ENCODE data around the gene CAND2. TPM values are rescaled to one million over a fixed set of nuclear protein-coding genes. Genes with fewer than 3 reads are reported as not detected.
A peak's percentile ranks its signal among the peaks of the same experiment; 100 is the strongest.
"Not testable (repeated sequence)": the region's sequence is repeated elsewhere in the genome, so short reads cannot be mapped to it uniquely, and the experiment has no call there.

CAND2 gene
- total RNA-seq, 5 donors from 2014 or later (not counting 1 experiment from before 2014, with no cell fraction given): 2.1 to 5.9 (median 3.2) TPM

DNA sequence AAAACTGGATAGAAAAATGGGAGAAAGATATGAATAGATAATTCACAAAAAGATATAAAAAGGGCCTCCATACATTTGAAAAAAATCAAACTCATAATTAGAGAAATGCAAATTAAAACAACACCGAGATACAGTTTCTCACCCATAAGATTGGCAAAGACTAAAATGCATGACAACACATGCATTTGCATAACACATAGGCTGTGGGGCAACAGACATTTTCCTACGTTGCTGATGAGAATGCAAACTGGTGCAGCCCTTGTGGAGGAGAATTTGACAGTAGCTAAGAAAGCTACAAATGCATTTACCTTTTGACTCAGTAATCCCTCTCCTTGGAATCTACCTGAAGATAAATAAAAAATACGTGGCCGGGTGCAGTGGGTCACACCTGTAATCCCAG lies 11.4 kb upstream of the CAND2 start:
- ATAC-seq (replicated peaks in 1 of 4): no peak
- DNase-seq: no peak
- no peak overlapping the region for H3K4me3 Mint-ChIP-seq
- Histone ChIP-seq H3K9me3 (no peaks in the 10 kb centered on the region), H3K4me1 (ENCODE audit: control insufficient read depth in 1 of 2, extremely low read depth in 1 of 2, insufficient read depth in 2 of 2, low read length in 2 of 2) (peaks cover 0 to 3% of the 10 kb centered on the region in 2 experiments), H3K4me3 (ENCODE audit: control insufficient read depth in 1 of 2, extremely low read depth in 1 of 2, low read length in 1 of 2) (no peak overlapping the region), H3K27me3 (replicated peaks in 1 of 2; ENCODE audit: control insufficient read depth in 2 of 2, extremely low read depth in 1 of 2, insufficient read depth in 2 of 2, low read length in 1 of 2) (peaks cover 0 to 11% of the 10 kb centered on the region in 2 experiments), H3K36me3 (ENCODE audit: control insufficient read depth in 2 of 2, extremely low read depth in 1 of 2, insufficient read depth in 1 of 2, low read length in 1 of 2) (no peaks in the 10 kb centered on the region), H3K27ac (ENCODE audit: low read length) (no peak overlapping the region)
- CTCF ChIA-PET: no interaction called here
- WGBS (ENCODE audit: insufficient coverage): no CpG with 5 or more reads among the region's 4 CpGs
- peaks cover 20 to 30% of the 10 kb centered on the region in 2 donors for H3K27me3 Mint-ChIP-seq
- H3K36me3 Mint-ChIP-seq: no peaks in the 10 kb centered on the region
- peaks cover 0 to 2% (median 0%) of the 10 kb centered on the region in 3 donors for H3K4me1 Mint-ChIP-seq
- H3K27ac Mint-ChIP-seq: no peak overlapping the region
- H3K9me3 Mint-ChIP-seq: no peaks in the 10 kb centered on the region
- POLR2A ChIA-PET: no interaction called here

DNA sequence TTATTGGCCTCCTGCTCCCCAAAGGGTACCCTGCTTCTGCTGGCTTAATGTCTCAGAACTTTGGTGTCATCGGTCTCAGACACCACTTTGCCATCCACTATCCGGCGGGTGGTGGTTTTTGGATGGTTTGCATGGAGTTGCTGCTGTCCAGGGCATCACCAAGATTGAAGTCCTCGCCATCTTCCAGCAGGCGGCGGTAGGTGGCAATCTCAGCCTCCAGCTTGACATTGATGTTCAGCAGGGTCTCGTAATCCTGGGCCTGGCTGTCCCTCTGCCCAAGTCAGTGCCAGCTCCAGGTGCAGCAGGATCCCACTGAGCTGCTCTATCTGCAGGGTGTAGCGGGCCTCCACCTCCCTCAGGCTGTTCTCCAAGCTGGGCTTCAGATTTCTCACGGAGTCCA lies 9.1 kb upstream of the CAND2 start:
- CTCF ChIA-PET: interaction anchor here (0.7 to 2.1 kb wide), 7 partner anchors 9 to 105 kb away, joined by 3 to 19 read pairs (median 4); partner anchors contain the start of gene CAND2 (in 2 of the 2)
- H3K27me3 Mint-ChIP-seq: peaks cover 18 to 20% of the 10 kb centered on the region in 2 donors
- H3K4me3 ChIP-seq (ENCODE audit: control insufficient read depth in 1 of 2, extremely low read depth in 1 of 2, low read length in 1 of 2); H3K27ac ChIP-seq (ENCODE audit: low read length); H3K4me1 ChIP-seq (ENCODE audit: control insufficient read depth in 1 of 2, extremely low read depth in 1 of 2, insufficient read depth in 2 of 2, low read length in 2 of 2); POLR2A ChIA-PET; H3K4me1 Mint-ChIP-seq; H3K9me3 Mint-ChIP-seq; H3K27ac Mint-ChIP-seq; H3K27me3 ChIP-seq (replicated peaks in 1 of 2; ENCODE audit: control insufficient read depth in 2 of 2, extremely low read depth in 1 of 2, insufficient read depth in 2 of 2, low read length in 1 of 2); H3K9me3 ChIP-seq; H3K36me3 Mint-ChIP-seq; H3K36me3 ChIP-seq (ENCODE audit: control insufficient read depth in 2 of 2, extremely low read depth in 1 of 2, insufficient read depth in 1 of 2, low read length in 1 of 2); H3K4me3 Mint-ChIP-seq: not testable (repeated sequence)
- ATAC-seq (replicated peaks in 1 of 4): peak in 2 of 4 experiments; percentile 46 to 58
- WGBS (ENCODE audit: insufficient coverage): 71% methylated on average over 6 of the region's 9 CpGs
- peak in 28 of 35 experiments; percentile 10 to 77 (median 54) for DNase-seq

DNA sequence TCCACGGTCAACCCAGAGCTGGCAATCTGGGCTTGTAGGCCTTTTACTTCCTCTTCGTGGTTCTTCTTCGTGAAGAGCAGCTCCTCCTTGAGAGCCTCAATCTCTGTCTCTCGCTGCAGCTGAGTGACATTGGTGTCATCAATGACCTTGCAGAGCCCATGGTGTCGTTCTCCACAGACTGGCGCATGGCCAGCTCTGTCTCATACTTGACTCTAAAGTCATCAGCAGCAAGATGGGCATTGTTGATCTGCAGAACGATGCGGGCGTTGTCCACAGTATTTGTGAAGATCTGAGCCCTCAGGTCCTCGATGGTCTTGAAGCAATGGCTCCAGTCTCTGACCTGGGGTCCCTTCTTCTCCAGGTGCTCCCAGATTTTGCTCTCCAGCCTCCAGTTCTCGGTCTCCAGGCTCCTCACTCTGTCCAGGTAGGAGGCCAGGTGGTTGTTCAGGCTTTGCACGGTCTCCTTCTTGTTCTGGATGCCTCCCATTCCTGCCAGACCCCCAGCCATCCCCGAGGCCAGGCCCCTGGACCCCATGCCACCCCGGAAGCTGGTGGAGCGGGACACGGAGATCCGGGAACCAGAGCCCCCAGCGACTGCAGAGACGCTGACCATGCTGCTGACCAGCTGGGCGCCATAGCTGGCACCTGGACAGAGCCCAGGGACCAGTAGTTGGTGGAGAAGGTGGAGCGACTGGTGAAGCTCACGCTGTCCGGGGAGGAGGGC lies 8.4 kb upstream of the CAND2 start:
- WGBS (ENCODE audit: insufficient coverage): 72% methylated on average over 14 of the region's 23 CpGs
- CTCF ChIA-PET: interaction anchor here (0.5 to 2.1 kb wide), 8 partner anchors 8 to 197 kb away, joined by 3 to 19 read pairs (median 3); partner anchors contain the start of gene CAND2 (in 1 of the 2)
- not testable (repeated sequence) for H3K9me3 Mint-ChIP-seq

DNA sequence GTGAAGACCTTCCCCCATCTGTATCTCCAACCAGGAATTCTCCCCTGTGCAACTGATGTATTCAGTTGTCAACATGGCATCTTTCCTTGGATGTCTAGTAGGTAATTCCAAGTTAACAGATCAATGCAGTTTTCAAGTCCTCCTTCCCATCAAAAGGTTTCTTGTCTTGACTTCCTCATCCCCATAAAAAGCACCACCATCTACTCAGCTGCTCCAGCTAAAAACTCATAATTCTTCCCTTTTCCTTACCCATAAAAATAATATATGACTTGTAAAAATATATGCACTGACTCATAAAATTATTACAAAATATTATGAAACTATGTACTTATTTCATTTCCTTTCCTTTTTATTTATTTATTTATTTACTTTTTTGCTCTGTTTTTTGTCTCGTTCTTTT lies 5.0 kb upstream of the CAND2 start:
- WGBS (ENCODE audit: insufficient coverage): no CpG with 5 or more reads among the region's 1 CpG

More for the DNA sequence above, 8.4 kb upstream of the CAND2 start:
- H3K9me3 ChIP-seq; ATAC-seq (replicated peaks in 1 of 4); H3K36me3 Mint-ChIP-seq; DNase-seq; H3K4me3 Mint-ChIP-seq; H3K4me1 ChIP-seq (ENCODE audit: control insufficient read depth in 1 of 2, extremely low read depth in 1 of 2, insufficient read depth in 2 of 2, low read length in 2 of 2); H3K4me1 Mint-ChIP-seq; H3K27ac ChIP-seq (ENCODE audit: low read length); POLR2A ChIA-PET; H3K4me3 ChIP-seq (ENCODE audit: control insufficient read depth in 1 of 2, extremely low read depth in 1 of 2, low read length in 1 of 2); H3K27ac Mint-ChIP-seq; H3K36me3 ChIP-seq (ENCODE audit: control insufficient read depth in 2 of 2, extremely low read depth in 1 of 2, insufficient read depth in 1 of 2, low read length in 1 of 2): not testable (repeated sequence)
- peaks cover 13 to 22% of the 10 kb centered on the region in 2 donors for H3K27me3 Mint-ChIP-seq
- H3K27me3 ChIP-seq (replicated peaks in 1 of 2; ENCODE audit: control insufficient read depth in 2 of 2, extremely low read depth in 1 of 2, insufficient read depth in 2 of 2, low read length in 1 of 2): peaks cover 0 to 12% of the 10 kb centered on the region in 2 experiments

DNA sequence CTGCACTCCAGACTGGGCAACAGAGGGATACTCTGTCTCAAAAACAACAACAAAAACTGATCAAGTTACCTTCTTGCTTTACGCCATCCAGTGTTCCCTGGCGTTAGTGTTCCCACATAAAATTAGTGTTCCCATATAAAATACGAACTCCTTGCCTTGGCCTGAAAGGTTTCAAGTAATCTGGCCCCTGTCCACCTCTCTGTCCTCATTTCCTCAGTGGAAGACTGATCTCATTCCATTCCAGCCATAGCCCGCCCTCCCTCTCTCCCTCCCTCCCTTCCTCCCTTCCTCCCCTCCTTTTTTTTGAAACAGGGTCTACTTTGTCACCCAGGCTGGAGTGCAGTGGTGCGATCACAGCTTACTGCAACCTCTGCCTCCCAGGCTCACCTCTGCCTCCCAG lies 2.8 kb upstream of the CAND2 start:
- Histone ChIP-seq H3K36me3 (ENCODE audit: control insufficient read depth in 2 of 2, extremely low read depth in 1 of 2, insufficient read depth in 1 of 2, low read length in 1 of 2) (no peaks in the 10 kb centered on the region), H3K4me3 (ENCODE audit: control insufficient read depth in 1 of 2, extremely low read depth in 1 of 2, low read length in 1 of 2) (no peak overlapping the region), H3K9me3 (no peaks in the 10 kb centered on the region), H3K4me1 (ENCODE audit: control insufficient read depth in 1 of 2, extremely low read depth in 1 of 2, insufficient read depth in 2 of 2, low read length in 2 of 2) (peaks cover 0 to 16% of the 10 kb centered on the region in 2 experiments), H3K27ac (ENCODE audit: low read length) (no peak overlapping the region), H3K27me3 (replicated peaks in 1 of 2; ENCODE audit: control insufficient read depth in 2 of 2, extremely low read depth in 1 of 2, insufficient read depth in 2 of 2, low read length in 1 of 2) (peaks cover 0 to 26% of the 10 kb centered on the region in 2 experiments)
- Mint-ChIP-seq H3K27ac (no peak overlapping the region), H3K9me3 (no peaks in the 10 kb centered on the region), H3K4me3 (no peak overlapping the region), H3K36me3 (no peaks in the 10 kb centered on the region), H3K27me3 (peaks cover 0 to 11% of the 10 kb centered on the region in 2 donors), H3K4me1 (peaks cover 4 to 16% (median 15%) of the 10 kb centered on the region in 3 donors)
- WGBS (ENCODE audit: insufficient coverage): 93% methylated on average over 5 of the region's 5 CpGs
- CTCF ChIA-PET: interaction anchor here in 1 of 2 donors (0.6 kb wide), 1 partner anchor 50 kb away, joined by 3 read pairs; no protein-coding TSS in a partner anchor
- ATAC-seq (replicated peaks in 1 of 4) (no peak), DNase-seq (no peak)
- POLR2A ChIA-PET: no interaction called here

More for the DNA sequence above, 5.0 kb upstream of the CAND2 start:
- DNase-seq (no peak), ATAC-seq (replicated peaks in 1 of 4) (no peak)
- POLR2A ChIA-PET: interaction anchor here in 1 of 2 donors (0.6 to 0.7 kb wide), 2 partner anchors 24 to 49 kb away, joined by 3 to 4 read pairs; no protein-coding TSS in a partner anchor
- H3K4me1 ChIP-seq (ENCODE audit: control insufficient read depth in 1 of 2, extremely low read depth in 1 of 2, insufficient read depth in 2 of 2, low read length in 2 of 2): peaks cover 0 to 11% of the 10 kb centered on the region in 2 experiments
- no peaks in the 10 kb centered on the region for H3K9me3 ChIP-seq
- H3K36me3 Mint-ChIP-seq: no peaks in the 10 kb centered on the region
- no peak overlapping the region for H3K4me3 ChIP-seq (ENCODE audit: control insufficient read depth in 1 of 2, extremely low read depth in 1 of 2, low read length in 1 of 2)
- no peaks in the 10 kb centered on the region for H3K9me3 Mint-ChIP-seq
- H3K36me3 ChIP-seq (ENCODE audit: control insufficient read depth in 2 of 2, extremely low read depth in 1 of 2, insufficient read depth in 1 of 2, low read length in 1 of 2): no peaks in the 10 kb centered on the region
- H3K27ac ChIP-seq (ENCODE audit: low read length): no peak overlapping the region
- peaks cover 0 to 17% of the 10 kb centered on the region in 2 experiments for H3K27me3 ChIP-seq (replicated peaks in 1 of 2; ENCODE audit: control insufficient read depth in 2 of 2, extremely low read depth in 1 of 2, insufficient read depth in 2 of 2, low read length in 1 of 2)
- H3K27me3 Mint-ChIP-seq: peaks cover 0 to 19% of the 10 kb centered on the region in 2 donors
- no peak overlapping the region for H3K4me3 Mint-ChIP-seq
- CTCF ChIA-PET: interaction anchor here (0.6 to 1.0 kb wide), 2 partner anchors 100 to 1117 kb away, joined by 5 read pairs; no protein-coding TSS in a partner anchor
- peaks cover 4 to 8% (median 7%) of the 10 kb centered on the region in 3 donors for H3K4me1 Mint-ChIP-seq
- no peak overlapping the region for H3K27ac Mint-ChIP-seq

DNA sequence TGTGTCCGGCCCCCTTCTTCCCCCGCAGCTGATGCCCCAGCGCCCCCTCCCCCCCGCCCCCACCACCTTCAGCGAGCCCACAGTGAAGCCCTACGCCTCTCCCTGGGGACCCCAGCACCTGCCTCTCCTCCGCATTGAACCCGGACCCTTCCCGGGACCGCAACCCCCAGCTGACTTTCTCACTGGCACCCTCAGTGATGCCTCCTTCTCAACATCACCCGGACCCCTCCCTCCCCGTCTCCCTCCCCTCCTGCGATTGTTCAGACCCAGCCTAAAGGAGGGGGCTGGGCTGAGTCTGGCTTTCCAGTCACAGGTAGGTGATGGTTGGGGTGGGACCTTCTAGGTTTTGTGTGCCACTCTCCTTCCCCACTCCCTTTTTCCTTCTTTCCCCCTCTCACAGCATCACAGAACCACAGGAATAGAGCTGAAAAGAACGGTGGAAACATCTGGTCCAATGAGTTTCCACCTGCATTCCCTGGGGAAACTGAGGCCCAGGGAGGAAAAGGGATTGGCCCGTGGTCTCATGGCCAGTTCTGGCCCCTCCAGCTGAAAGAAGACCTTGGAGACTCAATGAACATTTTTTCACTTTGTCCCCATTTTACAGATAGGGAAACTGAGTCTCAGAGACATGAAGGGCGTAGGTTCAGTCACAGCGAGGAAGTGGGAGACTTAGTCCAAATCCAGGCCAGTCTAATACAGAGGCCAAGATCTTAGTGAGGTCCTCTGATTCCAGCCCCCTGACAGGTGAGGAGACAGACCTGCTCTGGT lies 828 bp downstream of the CAND2 start:
- DNase-seq (no peak), ATAC-seq (replicated peaks in 1 of 4) (peak in 1 of 4 experiments; percentile 10)
- Histone ChIP-seq H3K27ac (ENCODE audit: low read length) (no peak overlapping the region), H3K4me3 (ENCODE audit: control insufficient read depth in 1 of 2, extremely low read depth in 1 of 2, low read length in 1 of 2) (peak overlapping the region in 1 of 2 donors; percentile 60), H3K9me3 (no peaks in the 10 kb centered on the region), H3K36me3 (ENCODE audit: control insufficient read depth in 2 of 2, extremely low read depth in 1 of 2, insufficient read depth in 1 of 2, low read length in 1 of 2) (no peaks in the 10 kb centered on the region), H3K4me1 (ENCODE audit: control insufficient read depth in 1 of 2, extremely low read depth in 1 of 2, insufficient read depth in 2 of 2, low read length in 2 of 2) (peaks cover 0 to 16% of the 10 kb centered on the region in 2 experiments), H3K27me3 (replicated peaks in 1 of 2; ENCODE audit: control insufficient read depth in 2 of 2, extremely low read depth in 1 of 2, insufficient read depth in 2 of 2, low read length in 1 of 2) (peaks cover 0 to 29% of the 10 kb centered on the region in 2 experiments)
- ChIA-PET POLR2A (interaction anchor here (0.6 to 0.7 kb wide), 2 partner anchors 19 to 198 kb away, joined by 4 to 7 read pairs; no protein-coding TSS in a partner anchor), CTCF (interaction anchor here (1.0 to 2.4 kb wide), 3 partner anchors 10 to 13 kb away, joined by 4 to 14 read pairs (median 4); no protein-coding TSS in a partner anchor)
- Mint-ChIP-seq H3K4me1 (peaks cover 4 to 16% (median 15%) of the 10 kb centered on the region in 3 donors), H3K9me3 (no peaks in the 10 kb centered on the region), H3K27ac (peak overlapping the region in 1 of 2 donors; percentile 41), H3K4me3 (peak overlapping the region; percentile 81 to 88 (median 86)), H3K36me3 (no peaks in the 10 kb centered on the region), H3K27me3 (peaks cover 0 to 9% of the 10 kb centered on the region in 2 donors)
- WGBS (ENCODE audit: insufficient coverage): 83% methylated on average over 3 of the region's 17 CpGs
